BJ (cell line): ENCODE results near the gene PCDH12. TPM values are rescaled to one million over a fixed set of nuclear protein-coding genes. Genes with fewer than 3 reads are reported as not detected.

Experiments
- CTCF ChIA-PET: fragments of 350-600 bp; formaldehyde crosslinking; extraction: SDS; loops from one replicate; lab custom pipeline; 2021; ENCODE audit warnings: antibody characterized with exemption, inconsistent platforms; lab: Yijun Ruan, JAX
- POLR2A ChIA-PET: fragments of 300-600 bp; sonication (Branson Sonifier 250); formaldehyde crosslinking; extraction: SDS; loops from one replicate; lab custom pipeline; 2021; ENCODE audit warnings: antibody characterized with exemption; lab: Charles Lee
- DNase-seq: peaks from one replicate; pipeline ENCODE4 v3.0.0-alpha.2; 2011; ENCODE audit warnings: low read depth
- H3K27me3 ChIP-seq: 2 replicates; pipeline ENCODE4 v1.6.0; 2011; ENCODE audit warnings: low read length; ENCODE audit not compliant: control insufficient read depth, insufficient read depth
- H3K36me3 ChIP-seq: 2 replicates; pipeline ENCODE4 v1.5.1; 2011; ENCODE audit warnings: low read length; ENCODE audit not compliant: control insufficient read depth, insufficient read depth
- H3K4me3 ChIP-seq: 2 replicates; pipeline ENCODE4 v1.5.1; 2011; ENCODE audit warnings: low read depth, mild to moderate bottlenecking, control low read depth, low read length
- CTCF ChIP-seq: IDR thresholded peaks from 2 replicates; pipeline ENCODE4 v1.5.1; 2011; ENCODE audit warnings: low read depth, mild to moderate bottlenecking, control low read depth, inconsistent platforms, low read length, moderate library complexity; ENCODE audit not compliant: insufficient read depth
- polyA plus RNA-seq: library from polyadenylated mRNA; depleted of rRNA; stranded (reverse); fragments of >200 nt; gene quantifications from 2 replicates; pipeline ENCODE4 v1.2.3, GENCODE V29; 2011

PCDH12 gene
- polyA plus RNA-seq, 1 experiment, result 0.01 TPM

GRCh38 chr5:142000704-142001484, 42.9 kb upstream of the PCDH12 start:
- Histone ChIP-seq H3K36me3 (peaks cover 12% of the 10 kb centered on the region), H3K4me3 (no peak overlapping the region), H3K27me3 (no peaks in the 10 kb centered on the region)
- no peak for DNase-seq
- ChIA-PET POLR2A (no interaction called here), CTCF (interaction anchor here (0.7 to 2.2 kb wide), 5 partner anchors 12 to 142 kb away, joined by 3 to 8 read pairs (median 4); partner anchors contain the start of genes GNPDA1 and RNF14)
- no peak for TF ChIP-seq CTCF

- peaks cover 7% of the 10 kb centered on the region for H3K36me3 ChIP-seq
- H3K4me3 ChIP-seq, result no peak overlapping the region
- H3K27me3 ChIP-seq, result no peaks in the 10 kb centered on the region
- ChIA-PET CTCF (interaction anchor here (0.7 to 2.2 kb wide), 4 partner anchors 14 to 143 kb away, joined by 3 to 8 read pairs (median 4); partner anchors contain the start of gene RNF14), POLR2A (no interaction called here)
- DNase-seq, result no peak
- no peak for TF ChIP-seq CTCF
Measured at GRCh38 chr5:142000173-142000572, 42.2 kb upstream of the PCDH12 start.

GRCh38 chr5:141997358-141997960, 39.5 kb upstream of the PCDH12 start:
- Histone ChIP-seq H3K36me3 (peaks cover 3% of the 10 kb centered on the region), H3K27me3 (no peaks in the 10 kb centered on the region), H3K4me3 (no peak overlapping the region)
- no peak for DNase-seq
- no peak for TF ChIP-seq CTCF
- CTCF ChIA-PET, result interaction anchor here (1.8 to 11.0 kb wide), 2 partner anchors 17 to 148 kb away, joined by 5 to 124 read pairs; no protein-coding TSS in a partner anchor
- POLR2A ChIA-PET, result no interaction called here

GRCh38 chr5:141995656-141996055, 37.7 kb upstream of the PCDH12 start:
- no peak for DNase-seq
- no peak for TF ChIP-seq CTCF
- H3K36me3 ChIP-seq, result peaks cover 3% of the 10 kb centered on the region
- no peaks in the 10 kb centered on the region for H3K27me3 ChIP-seq
- CTCF ChIA-PET, result interaction anchor here (1.2 to 11.0 kb wide), 3 partner anchors 18 to 331 kb away, joined by 5 to 124 read pairs (median 50); partner anchors contain the start of gene GNPDA1
- POLR2A ChIA-PET, result no interaction called here
- no peak overlapping the region for H3K4me3 ChIP-seq
